OCI-LY3 (cell line): ENCODE data around the gene CEP104.

ENCODE experiments used
- EZH2phosphoT487 ChIP-seq: fragments of 200-600 bp; shearing (Covaris generic); IDR thresholded peaks from 2 replicates; pipeline ENCODE4 v1.6.1; 2018; ENCODE audit warnings: antibody characterized with exemption, mixed run types, low read depth
- TF ChIP-seq, protein P1 (sequence below): fragments of 200-600, 300-600 bp; sonication (generic); IDR thresholded peaks from 2 replicates; pipeline ENCODE4 v1.5.1; 2014; ENCODE audit warnings: antibody characterized with exemption, low read length, low read depth

- TF ChIP-seq, protein P1, sequence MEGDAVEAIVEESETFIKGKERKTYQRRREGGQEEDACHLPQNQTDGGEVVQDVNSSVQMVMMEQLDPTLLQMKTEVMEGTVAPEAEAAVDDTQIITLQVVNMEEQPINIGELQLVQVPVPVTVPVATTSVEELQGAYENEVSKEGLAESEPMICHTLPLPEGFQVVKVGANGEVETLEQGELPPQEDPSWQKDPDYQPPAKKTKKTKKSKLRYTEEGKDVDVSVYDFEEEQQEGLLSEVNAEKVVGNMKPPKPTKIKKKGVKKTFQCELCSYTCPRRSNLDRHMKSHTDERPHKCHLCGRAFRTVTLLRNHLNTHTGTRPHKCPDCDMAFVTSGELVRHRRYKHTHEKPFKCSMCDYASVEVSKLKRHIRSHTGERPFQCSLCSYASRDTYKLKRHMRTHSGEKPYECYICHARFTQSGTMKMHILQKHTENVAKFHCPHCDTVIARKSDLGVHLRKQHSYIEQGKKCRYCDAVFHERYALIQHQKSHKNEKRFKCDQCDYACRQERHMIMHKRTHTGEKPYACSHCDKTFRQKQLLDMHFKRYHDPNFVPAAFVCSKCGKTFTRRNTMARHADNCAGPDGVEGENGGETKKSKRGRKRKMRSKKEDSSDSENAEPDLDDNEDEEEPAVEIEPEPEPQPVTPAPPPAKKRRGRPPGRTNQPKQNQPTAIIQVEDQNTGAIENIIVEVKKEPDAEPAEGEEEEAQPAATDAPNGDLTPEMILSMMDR, result no peak
- TF ChIP-seq EZH2phosphoT487, result no peak
Observed at GRCh38 chr1:3771108-3772026, 85.6 kb downstream of the CEP104 start.
